NB4 (cell line): ENCODE results near the gene HTT.

Source experiments
- MYC ChIP-seq: IDR thresholded peaks from 2 replicates; pipeline ENCODE4 v1.6.1; 2011; ENCODE audit warnings: low read depth, low read length
- POLR2A ChIP-seq: IDR thresholded peaks from 2 replicates; pipeline ENCODE4 v1.6.1; 2011; ENCODE audit warnings: mild to moderate bottlenecking; ENCODE audit not compliant: insufficient read length; ENCODE audit errors: extremely low read depth
- TF ChIP-seq, protein P1 (sequence below): IDR thresholded peaks from one replicate; pipeline ENCODE4 v1.5.1; 2012; ENCODE audit warnings: low read depth, low read length
- TF ChIP-seq, protein P2 (sequence below): IDR thresholded peaks from 2 replicates; pipeline ENCODE4 v1.6.1; 2011; ENCODE audit warnings: low read depth, low read length

DNA sequence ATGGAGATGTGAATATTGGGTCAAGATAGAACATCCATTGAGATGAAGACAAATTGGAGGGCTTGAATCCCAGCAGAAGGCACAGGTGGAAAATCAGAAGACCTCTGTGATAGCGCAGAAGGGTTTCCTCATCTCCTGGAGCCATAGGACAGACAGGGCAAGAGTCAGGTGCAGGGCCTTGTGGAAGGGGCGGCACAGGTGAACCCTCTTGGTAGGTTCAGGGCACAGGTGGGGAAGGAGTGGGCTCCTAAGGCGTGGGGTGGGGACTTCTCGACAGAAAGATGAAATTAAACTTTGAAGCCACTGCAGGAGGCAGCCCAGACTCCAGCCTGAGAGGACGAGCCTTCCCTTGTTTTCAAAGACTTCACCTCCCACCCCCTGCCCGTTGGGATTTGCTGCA, 209.0 kb downstream of the HTT start:
- TF ChIP-seq, protein P1, sequence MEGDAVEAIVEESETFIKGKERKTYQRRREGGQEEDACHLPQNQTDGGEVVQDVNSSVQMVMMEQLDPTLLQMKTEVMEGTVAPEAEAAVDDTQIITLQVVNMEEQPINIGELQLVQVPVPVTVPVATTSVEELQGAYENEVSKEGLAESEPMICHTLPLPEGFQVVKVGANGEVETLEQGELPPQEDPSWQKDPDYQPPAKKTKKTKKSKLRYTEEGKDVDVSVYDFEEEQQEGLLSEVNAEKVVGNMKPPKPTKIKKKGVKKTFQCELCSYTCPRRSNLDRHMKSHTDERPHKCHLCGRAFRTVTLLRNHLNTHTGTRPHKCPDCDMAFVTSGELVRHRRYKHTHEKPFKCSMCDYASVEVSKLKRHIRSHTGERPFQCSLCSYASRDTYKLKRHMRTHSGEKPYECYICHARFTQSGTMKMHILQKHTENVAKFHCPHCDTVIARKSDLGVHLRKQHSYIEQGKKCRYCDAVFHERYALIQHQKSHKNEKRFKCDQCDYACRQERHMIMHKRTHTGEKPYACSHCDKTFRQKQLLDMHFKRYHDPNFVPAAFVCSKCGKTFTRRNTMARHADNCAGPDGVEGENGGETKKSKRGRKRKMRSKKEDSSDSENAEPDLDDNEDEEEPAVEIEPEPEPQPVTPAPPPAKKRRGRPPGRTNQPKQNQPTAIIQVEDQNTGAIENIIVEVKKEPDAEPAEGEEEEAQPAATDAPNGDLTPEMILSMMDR, result no peak
- TF ChIP-seq, protein P2, sequence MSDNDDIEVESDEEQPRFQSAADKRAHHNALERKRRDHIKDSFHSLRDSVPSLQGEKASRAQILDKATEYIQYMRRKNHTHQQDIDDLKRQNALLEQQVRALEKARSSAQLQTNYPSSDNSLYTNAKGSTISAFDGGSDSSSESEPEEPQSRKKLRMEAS, result no peak
- TF ChIP-seq POLR2A (no peak), MYC (no peak)
